Testis (tissue), 3 donors: ENCODE data around the gene MCRIP1. TPM values are rescaled to one million over a fixed set of nuclear protein-coding genes. Genes with fewer than 3 reads are reported as not detected.

Experiments
- DNase-seq: peaks from one replicate; pipeline ENCODE4 v3.0.0-alpha.2; 2019
- H3K27ac ChIP-seq, 2 donors: fragments of 200-600 bp; sonication (generic); one replicate each; pipeline ENCODE4 v1.5.1; 2019
- H3K27me3 ChIP-seq: fragments of 200-600 bp; sonication (generic); one replicate; pipeline ENCODE4 v1.5.1; 2019
- H3K36me3 ChIP-seq: fragments of 200-600 bp; sonication (generic); one replicate; pipeline ENCODE4 v1.5.1; 2017; ENCODE audit warnings: low read depth; ENCODE audit errors: missing control alignments
- H3K4me1 ChIP-seq: fragments of 200-600 bp; sonication (generic); one replicate; pipeline ENCODE4 v1.5.1; 2019
- H3K4me3 ChIP-seq, 2 donors: fragments of 200-600 bp; sonication (generic); one replicate each; pipeline ENCODE4 v1.5.1; 2017 to 2019
- H3K9me3 ChIP-seq: fragments of 200-600 bp; sonication (generic); one replicate; pipeline ENCODE4 v1.5.1; 2017
- CTCF ChIP-seq, 3 experiments: fragments of 450-650 bp in 2 of 3; fragments of 200-600 bp in 1 of 3; sonication (generic) in 1 of 3; IDR thresholded peaks; one replicate each; pipeline ENCODE4 v1.5.1; 2016 to 2019; ENCODE audit warnings: antibody characterized with exemption in 3 of 3, mild to moderate bottlenecking in 2 of 3, moderate library complexity in 1 of 3
- POLR2A ChIP-seq: fragments of 450-650 bp; IDR thresholded peaks from one replicate; pipeline ENCODE4 v1.6.1; 2017; ENCODE audit warnings: antibody characterized with exemption, mild to moderate bottlenecking, moderate library complexity
- WGBS, 2 donors: methylation state at CpG; one replicate each; pipeline ENCODE4 v1.1.5; 2018; 5-methylcytosine and 5-hydroxymethylcytosine counted together
- intact Hi-C: fragments of 100-400 bp; cut with DNase I; formaldehyde crosslinking; loops from one replicate; pipeline ENCODE4 v1.15.1; 2023; ENCODE audit warnings: low total_unique reads
- polyA plus RNA-seq: library from polyadenylated mRNA; stranded (reverse); fragments of 350-450 nt; fragmentation: Illumina TruSeq; extraction: RNeasy Lipid Tissue Mini Kit (QIAGEN cat#74804); gene quantifications from one replicate; pipeline ENCODE4 v1.2.3, GENCODE V29; 2014; ENCODE audit warnings: low read depth, low replicate concordance; ENCODE audit not compliant: insufficient read depth
- total RNA-seq, 2 donors: library from RNA; depleted of rRNA; stranded (reverse); fragments of >200 nt; gene quantifications; one replicate each; pipeline ENCODE4 v1.2.3, GENCODE V29; 2016

Gene MCRIP1
- total and polyA plus RNA-seq, 3 donors from 2014 or later: 160 to 206 (median 181) TPM

- H3K27me3 ChIP-seq: no peaks in the 10 kb centered on the region
- no peaks in the 10 kb centered on the region for H3K9me3 ChIP-seq
- intact Hi-C loops: no loop called here
- no peak overlapping the region for H3K27ac ChIP-seq
- DNase-seq: no peak
- no peak overlapping the region for H3K4me3 ChIP-seq
- TF ChIP-seq POLR2A: no peak
- TF ChIP-seq CTCF (IDR thresholded peaks at IDR 0.05): no peak
- 89 to 91% methylated on average over 13 to 24 of the region's 24 CpGs for WGBS, 2 donors
- H3K4me1 ChIP-seq: no peaks in the 10 kb centered on the region
- H3K36me3 ChIP-seq: no peaks in the 10 kb centered on the region
These were observed 13.9 kb upstream of the MCRIP1 start for GRCh38 chr17:81846743-81847689.

GRCh38 chr17:81845881-81846742 is 13.0 kb upstream of the MCRIP1 start:
- no peak for DNase-seq
- WGBS, 2 donors: 93 to 95% methylated on average over 16 to 38 of the region's 38 CpGs
- no peak for TF ChIP-seq CTCF (IDR thresholded peaks at IDR 0.05)
- TF ChIP-seq POLR2A: no peak
- no peak overlapping the region for H3K27ac ChIP-seq
- H3K9me3 ChIP-seq: no peaks in the 10 kb centered on the region
- intact Hi-C loops: no loop called here
- no peaks in the 10 kb centered on the region for H3K36me3 ChIP-seq
- H3K4me3 ChIP-seq: no peak overlapping the region
- no peaks in the 10 kb centered on the region for H3K4me1 ChIP-seq
- no peaks in the 10 kb centered on the region for H3K27me3 ChIP-seq

- no peaks in the 10 kb centered on the region for H3K36me3 ChIP-seq
- no peak for DNase-seq
- 84 to 94% methylated on average over 7 to 13 of the region's 13 CpGs for WGBS, 2 donors
- no peak overlapping the region for H3K27ac ChIP-seq
- H3K27me3 ChIP-seq: no peaks in the 10 kb centered on the region
- intact Hi-C loops: no loop called here
- H3K4me3 ChIP-seq: no peak overlapping the region
- H3K4me1 ChIP-seq: no peaks in the 10 kb centered on the region
- TF ChIP-seq CTCF (IDR thresholded peaks at IDR 0.05): no peak
- no peak for TF ChIP-seq POLR2A
- H3K9me3 ChIP-seq: no peaks in the 10 kb centered on the region
These were observed 12.3 kb upstream of the MCRIP1 start for GRCh38 chr17:81845361-81845760.

GRCh38 chr17:81844887-81845286 is 11.8 kb upstream of the MCRIP1 start:
- Histone ChIP-seq H3K4me3 (no peak overlapping the region), H3K27ac (no peak overlapping the region), H3K4me1 (no peaks in the 10 kb centered on the region), H3K27me3 (no peaks in the 10 kb centered on the region), H3K9me3 (no peaks in the 10 kb centered on the region), H3K36me3 (no peaks in the 10 kb centered on the region)
- 88% methylated on average over 11 to 13 of the region's 13 CpGs for WGBS, 2 donors
- no peak for TF ChIP-seq CTCF (IDR thresholded peaks at IDR 0.05)
- TF ChIP-seq POLR2A: no peak
- no peak for DNase-seq
- intact Hi-C loops: no loop called here
